Endometrium (tissue), 2 donors: Measurements from ENCODE around the gene ITGAV.
"Not testable (repeated sequence)": the region's sequence is repeated elsewhere in the genome, so short reads cannot be mapped to it uniquely, and the experiment has no call there.

Experiments used
- FAIRE-seq: peaks from 2 replicates; lab custom pipeline; 2012; peaks lifted over from hg19 to GRCh38; lab: Jason Lieb, UNC
- donor health status: control.
- donor health status: control.

Gene ITGAV

DNA sequence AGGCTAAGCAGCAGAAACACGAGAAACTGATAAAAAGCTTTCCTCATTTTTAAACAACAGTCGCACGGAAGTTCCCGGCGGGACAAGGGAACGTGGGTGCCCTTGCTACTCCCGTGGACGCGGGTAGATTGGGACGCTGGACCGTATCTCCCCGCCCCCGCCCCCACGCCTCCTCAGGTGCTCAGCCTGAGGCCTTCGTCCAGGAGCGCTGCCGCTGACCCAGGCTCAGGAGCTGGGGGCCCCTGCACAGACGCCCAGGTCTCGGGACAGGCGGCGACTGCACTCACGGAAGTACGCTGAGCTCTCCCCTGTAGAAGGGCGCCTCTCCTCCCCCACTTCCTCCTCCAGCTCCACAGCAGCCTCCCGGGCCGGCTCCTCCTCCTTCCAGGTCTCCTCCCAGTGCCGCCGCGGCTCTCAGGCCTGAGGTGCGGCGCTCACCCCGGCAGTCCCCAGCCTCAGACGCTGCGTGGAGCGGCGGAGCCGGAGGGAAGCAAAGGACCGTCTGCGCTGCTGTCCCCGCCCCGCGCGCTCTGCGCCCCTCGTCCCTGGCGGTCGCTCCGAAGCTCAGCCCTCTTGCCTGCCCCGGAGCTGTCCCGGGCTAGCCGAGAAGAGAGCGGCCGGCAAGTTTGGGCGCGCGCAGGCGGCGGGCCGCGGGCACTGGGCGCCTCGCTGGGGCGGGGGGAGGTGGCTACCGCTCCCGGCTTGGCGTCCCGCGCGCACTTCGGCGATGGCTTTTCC, at the start of gene ITGAV:
Gene ITGAV, plus strand, starts transcription at position 445 of the 738 bp plus-strand sequence. Its CDS starts 283 bp downstream, at position 728.
- no peak for FAIRE-seq

DNA sequence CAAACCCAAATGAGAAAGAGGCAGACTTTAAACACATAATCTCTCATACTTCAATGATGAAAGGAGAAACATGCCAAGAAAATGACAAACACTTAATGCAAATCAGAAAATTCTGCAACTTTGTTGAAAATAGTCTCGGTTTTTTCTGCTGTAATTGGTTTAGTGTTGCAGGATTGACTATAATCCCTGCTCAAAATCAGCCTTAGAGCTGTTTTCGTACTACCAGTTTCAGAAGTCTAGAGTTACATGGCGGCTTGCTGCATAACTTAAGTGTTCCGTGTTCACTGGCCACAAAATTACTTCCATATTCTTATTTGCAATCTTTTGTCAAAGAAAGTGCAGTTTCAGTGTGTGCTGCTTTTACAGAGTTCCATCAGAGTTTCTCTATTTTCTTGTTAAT, 48.9 kb upstream of the ITGAV start:
- no peak for FAIRE-seq

- no peak for FAIRE-seq
Observed at GRCh38 chr2:186542002-186542401, 47.9 kb upstream of the ITGAV start.

DNA sequence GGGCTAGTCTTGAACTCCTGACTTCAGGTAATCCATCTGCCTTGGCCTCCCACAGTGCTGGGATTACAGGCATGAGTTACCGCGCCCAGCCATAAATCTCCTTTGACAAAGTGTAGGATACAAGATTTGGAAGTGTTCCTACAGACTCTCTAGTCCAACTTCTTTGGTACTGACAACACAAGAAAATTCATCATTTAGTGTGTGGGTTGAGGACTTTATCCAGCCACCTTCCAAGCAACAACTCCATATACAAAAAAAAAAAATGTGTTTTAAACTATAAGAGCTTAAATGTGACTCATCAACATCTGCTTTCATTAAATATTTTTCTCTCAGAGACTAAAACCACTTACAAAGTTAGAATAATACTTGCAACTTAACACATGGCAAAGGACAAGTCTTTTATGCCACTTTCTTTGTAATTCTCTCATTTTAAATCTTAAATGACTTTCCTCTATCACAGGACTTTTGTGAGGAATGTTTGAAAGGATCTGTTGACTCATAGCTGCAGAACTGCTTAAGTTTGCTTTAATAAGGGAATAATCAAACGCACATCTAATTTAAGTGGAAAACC, 46.2 kb upstream of the ITGAV start:
- peak; percentile 87 for FAIRE-seq

GRCh38 chr2:186544255-186544675, 45.6 kb upstream of the ITGAV start:
- peak; percentile 87 for FAIRE-seq

GRCh38 chr2:186546846-186547245, 43.0 kb upstream of the ITGAV start:
- no peak for FAIRE-seq

DNA sequence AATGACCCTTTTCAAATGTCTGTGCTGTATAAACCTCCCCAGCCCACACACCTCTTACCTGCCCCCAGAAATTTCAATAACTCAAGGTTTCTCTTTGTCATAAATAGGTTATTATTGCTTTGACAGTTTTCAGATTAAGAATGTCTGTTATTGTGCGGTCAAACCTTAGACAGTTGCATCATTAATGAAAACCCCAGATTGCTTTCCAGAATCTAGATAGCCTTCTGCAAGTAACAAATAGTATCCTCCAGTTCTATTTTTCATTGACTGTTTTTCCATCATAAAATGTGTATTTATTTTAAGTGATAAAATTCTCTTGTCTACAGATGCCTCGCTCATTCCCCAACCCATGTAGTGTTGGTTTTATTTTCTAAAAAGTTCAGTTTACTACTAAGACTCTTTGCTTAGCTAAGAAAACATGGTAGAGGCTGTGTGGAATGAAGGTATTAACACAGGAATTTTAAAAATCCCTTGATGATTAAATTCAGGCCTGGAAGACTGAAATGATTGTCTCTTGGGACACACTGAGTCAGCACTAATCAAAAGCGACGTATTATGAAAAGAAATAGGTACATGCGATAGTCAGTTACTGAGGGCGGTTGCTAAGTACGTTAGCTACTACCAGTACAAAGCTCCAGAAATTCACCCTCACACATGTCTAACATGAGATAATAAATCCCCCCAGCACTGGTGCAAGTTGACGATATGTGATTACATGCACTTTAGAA, 38.4 kb upstream of the ITGAV start:
- FAIRE-seq: no peak

DNA sequence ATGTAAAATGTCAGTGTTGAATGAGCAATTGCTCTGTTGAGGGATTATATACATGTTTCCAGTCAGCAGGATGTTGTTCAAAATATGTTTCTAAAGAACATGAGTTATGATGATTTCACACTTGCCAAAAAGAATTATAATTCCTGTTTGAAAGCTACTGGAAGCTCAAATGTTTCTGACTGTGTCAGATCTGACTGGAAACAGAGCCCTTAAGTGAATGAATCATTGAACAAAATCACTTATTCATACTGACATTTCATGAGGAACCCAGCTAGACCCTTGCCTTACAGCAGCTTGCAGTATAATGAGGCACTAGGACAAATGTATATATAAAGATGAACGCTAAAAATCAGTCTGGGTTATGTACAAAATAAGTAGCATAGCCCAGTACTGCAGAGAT, 35.4 kb upstream of the ITGAV start:
- no peak for FAIRE-seq

- no peak for FAIRE-seq
Observed at GRCh38 chr2:186554850-186555671, 34.8 kb upstream of the ITGAV start.

- FAIRE-seq: no peak
Observed at GRCh38 chr2:186558512-186559276, 31.2 kb upstream of the ITGAV start.

DNA sequence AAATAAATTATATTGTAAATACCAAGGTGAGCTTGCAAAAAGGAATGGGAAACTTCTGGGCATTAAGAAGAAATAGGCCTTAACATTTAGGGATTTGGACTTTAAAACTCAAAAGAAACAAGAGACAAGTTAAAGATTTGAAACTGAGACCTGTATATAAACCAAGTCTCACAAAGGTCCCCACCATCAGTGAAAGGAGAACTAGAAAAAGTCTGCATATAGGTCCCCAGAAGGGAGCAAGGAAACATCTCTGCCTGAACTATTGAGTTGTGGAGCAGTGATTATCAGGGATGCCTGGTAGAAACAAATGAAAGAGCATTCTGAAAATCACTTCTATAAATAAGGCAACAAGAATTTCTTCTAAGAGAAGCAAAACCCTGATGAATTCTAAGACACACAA, 30.5 kb upstream of the ITGAV start:
- FAIRE-seq: no peak

DNA sequence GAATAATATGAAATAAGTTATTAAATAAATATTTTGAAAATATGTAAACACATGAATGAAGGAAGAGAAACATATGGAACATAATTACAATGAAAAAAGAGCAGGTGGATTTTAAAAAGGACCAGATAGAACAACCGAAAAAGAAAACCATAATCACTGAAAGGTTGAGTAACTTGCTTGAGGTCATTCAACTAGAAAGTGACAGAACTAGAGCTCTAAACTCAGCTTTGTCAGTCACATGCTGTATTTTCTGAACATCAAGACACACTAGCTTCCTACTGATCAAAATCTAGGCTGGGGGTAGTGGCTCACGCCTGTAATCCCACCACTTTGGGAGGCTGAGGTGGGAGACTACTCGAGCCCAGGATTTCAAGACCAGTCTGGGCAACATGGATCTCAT, 30.0 kb upstream of the ITGAV start:
- no peak for FAIRE-seq

DNA sequence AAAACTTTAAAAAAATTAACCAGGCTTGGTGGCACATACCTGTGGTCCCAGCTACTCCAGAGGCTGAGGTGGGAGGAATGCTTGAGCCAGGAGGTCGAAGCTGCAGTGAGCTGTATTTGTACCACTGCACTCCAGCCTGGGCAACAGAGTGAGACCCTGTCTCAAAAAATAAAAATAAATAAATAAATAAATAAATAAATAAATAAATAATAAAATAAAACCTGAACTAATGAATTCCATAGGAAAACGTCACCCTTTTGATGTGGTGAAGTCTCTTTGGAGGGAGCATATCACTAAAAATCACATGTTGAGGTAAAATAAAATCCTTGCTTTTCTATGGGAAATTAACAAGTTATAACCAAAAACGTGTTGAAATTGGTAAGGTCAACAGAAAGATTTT, 29.6 kb upstream of the ITGAV start:
- FAIRE-seq: no peak

DNA sequence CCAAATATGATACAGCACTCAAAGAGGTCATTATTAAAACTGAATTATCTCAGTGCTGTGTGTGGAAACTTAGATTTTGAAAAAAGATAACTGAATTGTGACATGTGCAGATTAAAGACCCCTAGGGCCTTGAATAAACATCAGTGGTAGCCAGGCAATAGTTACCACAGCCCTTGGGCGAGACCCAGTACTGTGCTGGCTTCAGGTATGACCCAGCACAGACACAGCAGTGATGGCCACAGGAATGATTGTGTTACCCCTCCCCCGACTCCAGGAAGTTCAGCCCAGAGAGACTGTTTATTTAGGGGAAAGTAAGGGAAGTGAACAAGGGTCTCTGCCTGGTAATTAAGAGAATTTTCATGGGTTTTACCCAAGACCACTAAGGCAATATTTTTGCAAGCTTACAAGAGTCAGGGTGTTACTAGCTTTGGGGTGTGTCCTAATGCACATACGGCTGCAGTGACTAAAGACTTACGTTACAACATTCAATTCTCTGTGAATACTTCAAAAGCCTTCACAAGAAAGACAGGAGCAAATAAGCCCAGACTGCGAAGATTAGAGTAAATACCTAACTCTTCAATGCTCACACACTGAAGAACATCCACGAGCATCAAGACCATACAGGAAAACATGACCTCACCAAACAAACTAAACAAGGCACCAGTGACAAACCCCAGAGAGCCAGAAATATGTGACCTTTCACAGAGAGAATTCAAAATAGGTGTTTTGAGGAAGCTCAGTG, 28.2 kb upstream of the ITGAV start:
- FAIRE-seq: no peak

GRCh38 chr2:186562209-186562578, 27.7 kb upstream of the ITGAV start:
- no peak for FAIRE-seq

GRCh38 chr2:186568600-186568999, 21.3 kb upstream of the ITGAV start:
- FAIRE-seq: not testable (repeated sequence)

DNA sequence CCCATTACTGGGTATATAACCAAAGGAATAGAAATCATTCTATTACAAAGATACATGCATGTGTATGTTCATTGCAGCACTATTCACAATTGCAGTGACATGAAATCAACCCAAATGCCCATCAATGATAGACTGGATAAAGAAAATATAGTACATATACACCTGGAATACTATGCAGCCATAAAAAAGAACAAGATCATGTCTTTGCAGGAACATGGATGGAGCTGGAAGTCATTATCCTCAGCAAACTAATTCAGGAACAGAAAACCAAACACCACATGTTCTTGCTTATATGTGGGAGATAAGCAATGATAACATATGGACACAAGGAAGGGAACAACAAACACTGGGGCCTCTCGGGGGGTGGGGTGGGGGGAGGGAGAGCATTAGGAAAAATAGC, 20.7 kb upstream of the ITGAV start:
- FAIRE-seq: not testable (repeated sequence)

- no peak for FAIRE-seq
Observed at GRCh38 chr2:186569897-186570296, 20.0 kb upstream of the ITGAV start.

DNA sequence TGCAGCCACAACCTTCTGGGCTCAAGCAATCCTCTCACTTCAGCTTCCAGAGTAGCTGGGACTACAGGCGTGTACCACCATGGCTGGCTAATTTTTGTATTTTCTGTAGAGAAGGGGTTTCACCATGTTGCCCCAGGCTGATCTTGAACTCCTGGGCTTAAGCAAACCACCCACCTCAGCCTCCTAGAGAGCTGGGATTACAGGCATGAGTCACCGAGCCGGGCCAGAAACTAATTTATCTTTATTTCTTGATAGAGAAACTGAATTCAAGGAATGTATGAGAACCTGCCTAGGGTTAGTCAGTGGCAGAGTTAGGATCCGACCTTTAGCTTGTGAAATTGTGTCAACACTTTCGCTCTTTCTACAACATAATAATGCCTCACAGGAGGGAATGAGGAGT, 19.3 kb upstream of the ITGAV start:
- FAIRE-seq: no peak

DNA sequence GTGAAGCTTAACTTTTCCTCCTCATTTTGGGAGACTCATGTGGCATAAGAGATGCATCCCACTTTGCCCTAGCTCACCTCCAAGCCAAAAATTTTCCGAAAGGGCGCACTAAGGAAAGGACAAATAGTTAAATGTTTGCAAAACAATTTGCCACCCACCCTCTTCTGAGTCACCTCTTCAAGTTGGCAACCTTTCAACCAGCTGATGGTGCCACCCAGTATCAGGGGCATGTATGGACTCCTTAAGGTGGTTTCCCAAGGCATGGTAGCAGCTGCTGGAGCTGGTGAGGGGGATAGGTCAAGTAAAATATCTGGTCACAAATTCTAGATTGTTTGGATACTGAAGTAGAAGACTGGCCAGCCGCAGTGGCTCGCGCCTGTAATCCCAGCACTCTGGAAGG, 17.2 kb upstream of the ITGAV start:
- no peak for FAIRE-seq

DNA sequence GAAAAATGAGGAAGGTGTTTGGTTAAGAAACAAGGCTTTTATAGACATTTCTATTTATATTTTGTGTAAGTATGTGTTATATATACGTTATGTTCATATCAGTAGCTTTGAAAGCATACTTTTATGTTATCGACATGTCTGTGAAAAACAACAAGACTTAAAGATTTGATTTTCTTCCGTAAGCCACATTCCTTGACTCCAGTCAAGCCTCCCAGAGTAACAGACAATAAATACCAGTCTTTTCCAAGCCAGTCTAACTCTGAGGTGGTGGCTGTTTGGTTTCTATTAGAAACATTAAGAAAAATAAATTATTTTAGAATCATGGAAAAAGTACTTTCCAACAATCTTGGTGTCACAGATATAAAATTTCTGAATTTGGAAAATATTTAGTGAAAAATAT, 16.3 kb upstream of the ITGAV start:
- FAIRE-seq: no peak
